ENCODE measurements around the gene CBFA2T2.

Gene CBFA2T2

DNA sequence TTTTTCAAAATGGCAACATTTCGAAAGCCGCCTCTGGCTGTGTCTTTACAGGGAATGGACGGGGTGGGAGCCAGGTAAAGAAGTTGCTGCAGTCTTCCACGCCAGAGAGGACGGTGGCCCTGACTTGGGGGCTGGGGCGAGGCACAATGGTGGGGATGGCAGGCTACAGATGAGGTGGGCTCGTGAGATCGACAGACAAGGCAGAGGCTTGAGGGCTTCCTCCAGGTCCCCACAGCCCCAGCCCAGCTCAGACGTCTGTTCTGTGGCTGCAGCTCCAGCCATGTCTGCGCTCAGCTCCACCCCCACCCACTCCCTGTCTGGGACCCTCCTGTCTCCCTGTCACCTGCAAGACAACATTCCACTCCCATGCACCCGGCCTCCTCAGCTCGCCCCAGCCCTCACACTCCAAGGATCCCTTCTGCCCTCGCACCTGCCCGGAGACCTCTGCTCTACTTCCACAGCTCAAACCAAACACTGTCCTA is 164.8 kb downstream of the CBFA2T2 start:
- H3K4me3 ChIP-seq (ENCODE audit: low read length) = no peak overlapping the region
- TF ChIP-seq, protein P1, sequence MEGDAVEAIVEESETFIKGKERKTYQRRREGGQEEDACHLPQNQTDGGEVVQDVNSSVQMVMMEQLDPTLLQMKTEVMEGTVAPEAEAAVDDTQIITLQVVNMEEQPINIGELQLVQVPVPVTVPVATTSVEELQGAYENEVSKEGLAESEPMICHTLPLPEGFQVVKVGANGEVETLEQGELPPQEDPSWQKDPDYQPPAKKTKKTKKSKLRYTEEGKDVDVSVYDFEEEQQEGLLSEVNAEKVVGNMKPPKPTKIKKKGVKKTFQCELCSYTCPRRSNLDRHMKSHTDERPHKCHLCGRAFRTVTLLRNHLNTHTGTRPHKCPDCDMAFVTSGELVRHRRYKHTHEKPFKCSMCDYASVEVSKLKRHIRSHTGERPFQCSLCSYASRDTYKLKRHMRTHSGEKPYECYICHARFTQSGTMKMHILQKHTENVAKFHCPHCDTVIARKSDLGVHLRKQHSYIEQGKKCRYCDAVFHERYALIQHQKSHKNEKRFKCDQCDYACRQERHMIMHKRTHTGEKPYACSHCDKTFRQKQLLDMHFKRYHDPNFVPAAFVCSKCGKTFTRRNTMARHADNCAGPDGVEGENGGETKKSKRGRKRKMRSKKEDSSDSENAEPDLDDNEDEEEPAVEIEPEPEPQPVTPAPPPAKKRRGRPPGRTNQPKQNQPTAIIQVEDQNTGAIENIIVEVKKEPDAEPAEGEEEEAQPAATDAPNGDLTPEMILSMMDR (conservative IDR thresholded peaks at IDR 0.05; ENCODE audit: low read length) = no peak
- no peak for DNase-seq (ENCODE audit: low read depth)

GRCh38 chr20:33655164-33655563 is 165.3 kb downstream of the CBFA2T2 start:
- H3K4me3 ChIP-seq (ENCODE audit: low read length) = no peak overlapping the region
- TF ChIP-seq, protein P1 (conservative IDR thresholded peaks at IDR 0.05; ENCODE audit: low read length) = no peak
- DNase-seq (ENCODE audit: low read depth) = no peak

GRCh38 chr20:33656010-33656782 is 166.3 kb downstream of the CBFA2T2 start:
- TF ChIP-seq, protein P1 (conservative IDR thresholded peaks at IDR 0.05; ENCODE audit: low read length) = no peak
- no peak for DNase-seq (ENCODE audit: low read depth)
- H3K4me3 ChIP-seq (ENCODE audit: low read length) = no peak overlapping the region

GRCh38 chr20:33656783-33657703 is 167.1 kb downstream of the CBFA2T2 start:
- TF ChIP-seq, protein P1 (conservative IDR thresholded peaks at IDR 0.05; ENCODE audit: low read length) = no peak
- H3K4me3 ChIP-seq (ENCODE audit: low read length) = no peak overlapping the region
- no peak for DNase-seq (ENCODE audit: low read depth)

DNA sequence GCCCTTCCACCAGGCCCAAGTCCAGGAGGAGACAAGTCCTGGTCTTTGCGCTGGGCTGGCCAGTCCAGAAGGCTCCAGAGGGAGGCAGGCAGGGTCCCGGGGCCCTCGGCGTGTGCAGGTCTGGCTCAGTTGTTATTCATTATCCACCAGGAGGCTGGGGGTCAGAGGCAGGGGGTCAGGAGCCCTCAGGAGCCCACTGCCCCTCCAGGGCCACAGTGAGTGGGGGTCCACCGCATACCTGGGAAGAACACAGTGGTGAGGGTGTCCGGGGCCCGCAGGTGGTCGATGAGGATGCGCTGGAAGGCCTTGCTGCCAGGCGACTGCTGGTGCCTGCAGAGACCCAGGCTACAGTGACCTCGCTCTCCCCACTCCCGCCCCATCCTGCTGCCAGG is 167.8 kb downstream of the CBFA2T2 start:
- DNase-seq (ENCODE audit: low read depth) = no peak
- H3K4me3 ChIP-seq (ENCODE audit: low read length) = no peak overlapping the region
- TF ChIP-seq, protein P1 (conservative IDR thresholded peaks at IDR 0.05; ENCODE audit: low read length) = no peak

GRCh38 chr20:33658510-33658909 is 168.6 kb downstream of the CBFA2T2 start:
- H3K4me3 ChIP-seq (ENCODE audit: low read length) = no peak overlapping the region
- no peak for DNase-seq (ENCODE audit: low read depth)
- TF ChIP-seq, protein P1 (conservative IDR thresholded peaks at IDR 0.05; ENCODE audit: low read length) = no peak

Measured in AG10803 (cell line).